Loucy (cell line): Measurements from ENCODE around the gene SIAH2.

Source experiments
- H2AFZ ChIP-seq: fragments of 200-600 bp; sonication (generic); 2 replicates; pipeline ENCODE4 v1.6.0; 2016; ENCODE audit warnings: antibody characterized with exemption, mild to moderate bottlenecking, low read length, moderate library complexity
- H3F3A ChIP-seq: fragments of 200-600 bp; 2 replicates; pipeline ENCODE4 v1.6.0; 2016; ENCODE audit warnings: antibody characterized with exemption, low read depth, mild to moderate bottlenecking
- H3K27me3 ChIP-seq: fragments of 200-600 bp; sonication (generic); 2 replicates; pipeline ENCODE4 v1.6.1; 2014; ENCODE audit warnings: low read length, mild to moderate bottlenecking; ENCODE audit not compliant: insufficient read depth, poor library complexity, severe bottlenecking
- H3K36me3 ChIP-seq: fragments of 200-600 bp; sonication (generic); 2 replicates; pipeline ENCODE4 v1.6.1; 2016; ENCODE audit warnings: low read length; ENCODE audit not compliant: insufficient read depth
- H3K4me1 ChIP-seq: fragments of 200-600 bp; sonication (generic); 2 replicates; pipeline ENCODE4 v1.5.1; 2014; ENCODE audit warnings: low read length, mild to moderate bottlenecking; ENCODE audit not compliant: insufficient read depth, poor library complexity, severe bottlenecking
- H3K4me2 ChIP-seq: fragments of 200-600 bp; sonication (generic); 2 replicates; pipeline ENCODE4 v1.6.0; 2014; ENCODE audit warnings: antibody characterized with exemption, low read length, low read depth, mild to moderate bottlenecking; ENCODE audit not compliant: poor library complexity, severe bottlenecking
- H3K4me3 ChIP-seq: fragments of 200-600 bp; sonication (generic); 2 replicates; pipeline ENCODE4 v1.5.1; 2014; ENCODE audit warnings: low read length, mild to moderate bottlenecking, mixed read lengths; ENCODE audit not compliant: poor library complexity, severe bottlenecking
- H3K79me2 ChIP-seq: fragments of 200-600 bp; sonication (generic); 2 replicates; pipeline ENCODE4 v1.6.1; 2014; ENCODE audit warnings: low read length; ENCODE audit not compliant: insufficient read depth
- H3K9ac ChIP-seq: fragments of 200-600 bp; sonication (generic); 2 replicates; pipeline ENCODE4 v1.6.0; 2014; ENCODE audit warnings: mild to moderate bottlenecking, low read depth, low read length, moderate library complexity; ENCODE audit not compliant: poor library complexity, severe bottlenecking
- H3K9me2 ChIP-seq: fragments of 200-600 bp; sonication (generic); replicated peaks from 2 replicates; pipeline ENCODE4 v1.6.1; 2016; ENCODE audit warnings: low read depth, low read length, mixed read lengths
- H3K9me3 ChIP-seq: fragments of 200-600 bp; sonication (generic); 2 replicates; pipeline ENCODE4 v1.6.1; 2014; ENCODE audit warnings: mild to moderate bottlenecking, antibody characterized with exemption, low read length, low read depth; ENCODE audit not compliant: insufficient read depth
- H4K20me1 ChIP-seq: fragments of 200-600 bp; sonication (generic); 2 replicates; pipeline ENCODE4 v1.6.0; 2014; ENCODE audit warnings: antibody characterized with exemption, low read length, mild to moderate bottlenecking; ENCODE audit not compliant: insufficient read depth, poor library complexity, severe bottlenecking
- CTCF ChIP-seq: fragments of 200-600 bp; sonication (generic); conservative IDR thresholded peaks from 2 replicates; pipeline ENCODE4 v1.5.1; 2014; ENCODE audit warnings: mild to moderate bottlenecking, antibody characterized with exemption, low read length
- EZH2phosphoT487 ChIP-seq: fragments of 200-600 bp; IDR thresholded peaks from 2 replicates; pipeline ENCODE4 v1.6.1; 2018; ENCODE audit warnings: antibody characterized with exemption, mild to moderate bottlenecking, moderate library complexity, borderline replicate concordance

The SIAH2 gene

GRCh38 chr3:150699068-150699639 lies 63.8 kb downstream of the SIAH2 start:
- 0 out of 2 replicates have a peak, but pooled peaks cover 10% of the 10 kb centered on the region for H3F3A ChIP-seq
- H3K4me2 ChIP-seq: no peak overlapping the region
- H4K20me1 ChIP-seq: no peaks in the 10 kb centered on the region
- H3K9me2 ChIP-seq: no peaks in the 10 kb centered on the region
- no peaks in the 10 kb centered on the region for H3K9me3 ChIP-seq
- no peaks in the 10 kb centered on the region for H3K36me3 ChIP-seq
- H2AFZ ChIP-seq: no peak overlapping the region
- no peaks in the 10 kb centered on the region for H3K27me3 ChIP-seq
- peaks cover 7% of the 10 kb centered on the region for H3K4me1 ChIP-seq
- no peak overlapping the region for H3K4me3 ChIP-seq
- TF ChIP-seq CTCF (no peak), EZH2phosphoT487 (no peak)
- no peaks in the 10 kb centered on the region for H3K79me2 ChIP-seq
- no peak overlapping the region for H3K9ac ChIP-seq

DNA sequence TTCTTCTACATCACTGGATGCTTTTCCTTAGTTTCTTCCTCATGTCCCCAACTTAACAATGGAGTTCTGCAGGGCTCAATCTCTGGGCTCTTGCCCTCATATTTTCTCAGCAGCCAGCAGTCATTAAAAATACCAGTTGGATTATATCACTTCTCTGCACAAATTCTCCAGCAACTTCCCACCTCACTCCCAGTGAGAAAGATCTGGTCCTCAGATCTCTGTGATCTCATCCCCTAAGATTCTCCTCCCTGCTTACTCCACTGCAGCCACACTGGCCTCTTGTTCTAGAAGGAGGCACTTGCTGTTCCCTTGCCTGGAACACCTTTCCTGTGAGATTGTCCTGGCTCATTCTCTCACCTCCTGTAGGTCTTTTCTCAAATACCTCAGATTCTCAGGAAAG lies 65.3 kb downstream of the SIAH2 start:
- H3K4me2 ChIP-seq: no peak overlapping the region
- H2AFZ ChIP-seq: no peak overlapping the region
- H3F3A ChIP-seq: 0 out of 2 replicates have a peak, but pooled peaks cover 10% of the 10 kb centered on the region
- peaks cover 7% of the 10 kb centered on the region for H3K4me1 ChIP-seq
- no peaks in the 10 kb centered on the region for H3K27me3 ChIP-seq
- H3K9me3 ChIP-seq: peaks cover 6% of the 10 kb centered on the region; the same call in 1 of the 2 replicates
- no peaks in the 10 kb centered on the region for H3K36me3 ChIP-seq
- H3K9me2 ChIP-seq: no peaks in the 10 kb centered on the region
- no peaks in the 10 kb centered on the region for H4K20me1 ChIP-seq
- H3K9ac ChIP-seq: no peak overlapping the region
- no peaks in the 10 kb centered on the region for H3K79me2 ChIP-seq
- no peak overlapping the region for H3K4me3 ChIP-seq
- no peak for TF ChIP-seq EZH2phosphoT487
- no peak for TF ChIP-seq CTCF

DNA sequence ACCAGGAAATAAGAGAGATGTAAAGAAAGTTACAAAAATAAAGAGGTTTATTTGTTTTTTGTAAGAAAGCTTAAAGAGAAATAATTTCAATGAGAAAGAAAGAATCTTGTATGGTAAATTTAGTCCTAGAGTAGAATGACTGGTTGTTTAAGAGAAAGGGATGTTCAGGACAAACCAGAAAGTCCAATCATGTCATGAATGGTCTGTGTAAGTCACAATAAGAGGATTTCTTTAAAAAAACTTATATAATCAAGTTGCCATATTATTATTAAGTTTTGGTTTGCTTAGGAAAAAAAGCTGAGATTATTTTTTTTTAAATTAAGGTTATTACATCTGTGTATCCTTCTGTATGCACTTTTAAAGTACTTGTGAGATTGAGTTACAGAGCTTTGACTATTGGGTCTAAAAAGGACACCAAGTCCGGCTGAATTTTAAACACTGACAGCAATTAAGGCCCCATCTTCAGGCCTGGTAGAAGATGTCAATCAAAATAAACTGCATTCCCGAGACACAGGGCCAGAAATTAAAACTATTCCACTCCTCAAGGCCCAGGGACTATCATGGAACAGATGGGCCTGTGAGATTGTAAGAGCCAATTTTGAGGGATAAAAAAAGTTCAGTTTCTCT lies 71.4 kb downstream of the SIAH2 start:
- H3K9me3 ChIP-seq: peaks cover 14% of the 10 kb centered on the region
- no peak overlapping the region for H2AFZ ChIP-seq
- no peaks in the 10 kb centered on the region for H3K4me1 ChIP-seq
- H3F3A ChIP-seq: no peaks in the 10 kb centered on the region
- H3K4me3 ChIP-seq: no peak overlapping the region
- no peaks in the 10 kb centered on the region for H4K20me1 ChIP-seq
- no peaks in the 10 kb centered on the region for H3K9me2 ChIP-seq
- no peaks in the 10 kb centered on the region for H3K36me3 ChIP-seq
- no peak overlapping the region for H3K9ac ChIP-seq
- no peaks in the 10 kb centered on the region for H3K27me3 ChIP-seq
- H3K79me2 ChIP-seq: no peaks in the 10 kb centered on the region
- no peak overlapping the region for H3K4me2 ChIP-seq
- TF ChIP-seq EZH2phosphoT487: no peak
- no peak for TF ChIP-seq CTCF
